Kidney (tissue), 14 donors: ENCODE measurements around the gene SYK. TPM values are rescaled to one million over a fixed set of nuclear protein-coding genes. Genes with fewer than 3 reads are reported as not detected.

ENCODE experiments used
- DNase-seq, 5 donors: peaks; one replicate each; pipeline ENCODE4 v3.0.0-alpha.2; 2013 to 2020
- FAIRE-seq: peaks from 2 replicates; lab custom pipeline; 2012; peaks lifted over from hg19 to GRCh38; lab: Jason Lieb, UNC
- H3K27ac ChIP-seq, 2 donors: one replicate each; pipeline ENCODE4 v1.7.0; 2013; ENCODE audit warnings: low read depth in 2 of 2, low read length in 2 of 2, inconsistent platforms in 1 of 2
- H3K27me3 ChIP-seq: one replicate; pipeline ENCODE4 v1.7.1; 2013; ENCODE audit warnings: low read length, inconsistent platforms; ENCODE audit not compliant: control insufficient read depth, insufficient read depth
- H3K36me3 ChIP-seq, 3 donors: one replicate each; pipeline versions ENCODE4 v1.7.0 to v1.7.1; 2013; ENCODE audit warnings: low read length in 3 of 3, control low read depth in 1 of 3, inconsistent platforms in 1 of 3; ENCODE audit not compliant: insufficient read depth in 3 of 3, control insufficient read depth in 2 of 3
- H3K4me1 ChIP-seq, 3 donors: one replicate each; pipeline versions ENCODE4 v1.7.0 to v1.7.1; 2013; ENCODE audit warnings: low read length in 3 of 3, inconsistent platforms in 1 of 3, low read depth in 1 of 3; ENCODE audit not compliant: control insufficient read depth in 2 of 3, insufficient read depth in 2 of 3
- H3K4me3 ChIP-seq, 3 donors: one replicate each; pipeline versions ENCODE4 v1.7.0 to v1.8.1; 2013; ENCODE audit warnings: low read length in 3 of 3, control low read depth in 1 of 3, inconsistent platforms in 1 of 3
- H3K9ac ChIP-seq, 3 donors: one replicate each; pipeline versions ENCODE4 v1.7.0 to v1.7.1; 2013; ENCODE audit warnings: low read length in 3 of 3, control low read depth in 1 of 3, inconsistent platforms in 1 of 3
- H3K9me3 ChIP-seq, 3 donors: one replicate each; pipeline versions ENCODE4 v1.7.0 to v1.7.1; 2013; ENCODE audit warnings: low read length in 3 of 3, control low read depth in 1 of 3, inconsistent platforms in 1 of 3; ENCODE audit not compliant: control insufficient read depth in 2 of 3, insufficient read depth in 1 of 3
- intact Hi-C: fragments of 100-400 bp; cut with DNase I; formaldehyde crosslinking; loops from one replicate; pipeline ENCODE4 v1.11.1; 2022
- polyA plus RNA-seq: library from polyadenylated mRNA; stranded (reverse); fragments of 350-450 nt; fragmentation: Illumina TruSeq; extraction: RNeasy Lipid Tissue Mini Kit (QIAGEN cat#74804); gene quantifications from one replicate; pipeline ENCODE4 v1.2.3, GENCODE V29; 2014; ENCODE audit warnings: low read depth, low replicate concordance; ENCODE audit not compliant: insufficient read depth
- total RNA-seq: library from RNA; stranded (reverse); fragmentation: NEBNext Ultra II Directional; extraction: Animal tissue kit (Norgen Biotek cat#: 25700); gene quantifications from one replicate; pipeline ENCODE4 v1.2.1, GENCODE V29; 2021
- TF ChIP-seq, protein P1 (sequence below): IDR thresholded peaks from 3 replicates; pipeline ENCODE4 v1.5.1; 2012; ENCODE audit warnings: mild to moderate bottlenecking, moderate library complexity, borderline replicate concordance; ENCODE audit not compliant: insufficient read depth; ENCODE audit errors: extremely low read depth
- donor health status: control.
- donor health status: control.
- donor health status: control.
- donor health status: control.
- donor health status: control.
- donor health status: DM: yes; HTN: yes; CAD: no.
- donor health status: Normal renal cell carcinoma (clear cell type).

Gene SYK
- total and polyA plus RNA-seq, 2 donors from 2014 or later: 13.3 to 52.2 TPM

- Histone ChIP-seq H3K9ac (no peak overlapping the region), H3K9me3 (no peaks in the 10 kb centered on the region), H3K4me1 (peaks cover 0 to 3% (median 0%) of the 10 kb centered on the region in 3 donors), H3K4me3 (no peak overlapping the region), H3K36me3 (no peaks in the 10 kb centered on the region), H3K27ac (no peak overlapping the region), H3K27me3 (no peaks in the 10 kb centered on the region)
- FAIRE-seq (no peak), DNase-seq (no peak)
- TF ChIP-seq, protein P1, sequence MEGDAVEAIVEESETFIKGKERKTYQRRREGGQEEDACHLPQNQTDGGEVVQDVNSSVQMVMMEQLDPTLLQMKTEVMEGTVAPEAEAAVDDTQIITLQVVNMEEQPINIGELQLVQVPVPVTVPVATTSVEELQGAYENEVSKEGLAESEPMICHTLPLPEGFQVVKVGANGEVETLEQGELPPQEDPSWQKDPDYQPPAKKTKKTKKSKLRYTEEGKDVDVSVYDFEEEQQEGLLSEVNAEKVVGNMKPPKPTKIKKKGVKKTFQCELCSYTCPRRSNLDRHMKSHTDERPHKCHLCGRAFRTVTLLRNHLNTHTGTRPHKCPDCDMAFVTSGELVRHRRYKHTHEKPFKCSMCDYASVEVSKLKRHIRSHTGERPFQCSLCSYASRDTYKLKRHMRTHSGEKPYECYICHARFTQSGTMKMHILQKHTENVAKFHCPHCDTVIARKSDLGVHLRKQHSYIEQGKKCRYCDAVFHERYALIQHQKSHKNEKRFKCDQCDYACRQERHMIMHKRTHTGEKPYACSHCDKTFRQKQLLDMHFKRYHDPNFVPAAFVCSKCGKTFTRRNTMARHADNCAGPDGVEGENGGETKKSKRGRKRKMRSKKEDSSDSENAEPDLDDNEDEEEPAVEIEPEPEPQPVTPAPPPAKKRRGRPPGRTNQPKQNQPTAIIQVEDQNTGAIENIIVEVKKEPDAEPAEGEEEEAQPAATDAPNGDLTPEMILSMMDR: no peak
- intact Hi-C loops: no loop called here
Observed at GRCh38 chr9:90907056-90907445, 105.4 kb downstream of the SYK start.

DNA sequence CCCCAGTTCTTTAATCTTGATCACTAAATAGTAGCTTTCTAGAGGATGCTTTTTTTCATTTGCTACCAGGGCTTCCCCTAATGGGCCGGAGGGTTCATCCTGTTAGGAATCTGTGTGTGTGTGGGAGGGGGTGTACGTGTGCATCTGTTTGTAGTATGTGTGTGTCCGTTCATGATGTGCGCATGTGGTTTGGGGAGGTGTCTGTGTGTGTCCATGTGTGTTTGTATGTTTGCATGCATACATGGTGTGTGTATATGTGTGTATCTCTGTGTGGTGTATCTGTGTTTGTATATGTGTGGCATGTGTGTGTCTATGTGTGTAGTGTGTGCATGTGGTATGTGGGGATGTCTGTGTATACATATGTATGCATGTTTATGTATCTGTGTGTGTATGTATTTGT is 106.2 kb downstream of the SYK start:
- H3K36me3 ChIP-seq: no peaks in the 10 kb centered on the region
- no peak overlapping the region for H3K9ac ChIP-seq
- no peak overlapping the region for H3K27ac ChIP-seq
- FAIRE-seq: no peak
- H3K4me1 ChIP-seq: peaks cover 0 to 3% (median 0%) of the 10 kb centered on the region in 3 donors
- DNase-seq: no peak
- H3K27me3 ChIP-seq: no peaks in the 10 kb centered on the region
- no peak overlapping the region for H3K4me3 ChIP-seq
- intact Hi-C loops: no loop called here
- no peaks in the 10 kb centered on the region for H3K9me3 ChIP-seq
- TF ChIP-seq, protein P1: no peak

DNA sequence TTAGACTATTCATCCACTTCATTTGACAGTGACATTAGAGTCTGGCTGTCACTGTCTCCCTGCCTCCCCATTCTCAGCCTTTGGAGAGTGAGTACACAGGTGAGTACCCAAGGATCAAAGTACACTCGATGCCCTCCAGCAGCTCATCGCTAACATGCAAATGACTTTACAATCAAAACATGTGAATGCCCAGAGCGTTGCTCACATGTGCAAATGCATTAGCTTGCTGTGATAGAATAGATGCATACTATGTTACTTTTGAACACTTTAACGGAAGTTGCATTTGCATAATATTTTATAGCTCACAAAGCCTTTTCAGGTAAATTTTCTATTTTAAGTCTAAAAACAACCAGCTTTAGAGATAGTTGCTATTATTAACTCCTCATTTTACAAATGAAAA is 107.6 kb downstream of the SYK start:
- TF ChIP-seq, protein P1: no peak
- Histone ChIP-seq H3K4me3 (no peak overlapping the region), H3K4me1 (peaks cover 0 to 3% (median 0%) of the 10 kb centered on the region in 3 donors), H3K9me3 (no peaks in the 10 kb centered on the region), H3K27me3 (no peaks in the 10 kb centered on the region), H3K27ac (no peak overlapping the region), H3K36me3 (no peaks in the 10 kb centered on the region), H3K9ac (no peak overlapping the region)
- intact Hi-C loops: no loop called here
- DNase-seq: no peak
- no peak for FAIRE-seq

DNA sequence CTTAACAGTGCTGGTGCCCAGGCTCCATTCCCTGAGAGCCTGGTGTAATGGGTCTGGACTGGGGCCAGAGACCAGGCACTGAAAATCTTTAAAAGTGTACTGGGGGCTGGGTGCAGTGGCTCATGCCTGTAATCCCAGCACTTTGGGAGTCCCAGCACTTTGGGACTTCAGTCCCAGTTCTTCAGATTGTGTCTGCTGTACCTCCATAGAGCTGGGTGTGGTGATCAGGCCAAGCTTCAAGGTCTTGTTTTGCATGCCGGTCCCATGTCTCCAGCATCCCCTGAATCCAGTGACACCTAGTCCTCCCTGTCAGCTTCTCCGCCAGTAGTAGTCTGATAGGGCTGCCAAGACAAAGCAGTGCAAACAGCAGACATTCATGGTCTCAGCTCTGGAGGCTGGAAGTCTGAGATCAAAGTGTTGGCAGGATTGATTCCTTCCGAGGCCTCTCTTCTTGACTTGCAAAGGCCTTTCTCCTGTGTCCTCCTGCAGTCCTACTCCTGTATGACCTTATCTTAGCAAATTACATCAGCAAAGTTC is 108.2 kb downstream of the SYK start:
- intact Hi-C loops: loop anchor here (10.0 kb wide), 1 partner anchor 825 kb away; no protein-coding TSS in a partner anchor
- DNase-seq (no peak), FAIRE-seq (no peak)
- Histone ChIP-seq H3K9me3 (no peaks in the 10 kb centered on the region), H3K4me3 (no peak overlapping the region), H3K9ac (no peak overlapping the region), H3K4me1 (peaks cover 0 to 3% (median 2%) of the 10 kb centered on the region in 3 donors), H3K27ac (no peak overlapping the region), H3K27me3 (no peaks in the 10 kb centered on the region), H3K36me3 (no peaks in the 10 kb centered on the region)
- TF ChIP-seq, protein P1: no peak
